IMR-90 (cell line): ENCODE measurements around the gene ANKRD34B. TPM values are rescaled to one million over a fixed set of nuclear protein-coding genes. Genes with fewer than 3 reads are reported as not detected.

Experiments
- ATAC-seq: fragments of 200-7000 bp; cut with Tn5 transposase; 2 replicates; pipeline ENCODE4 v1.9.1; 2020; ENCODE audit warnings: low read depth, mild to moderate bottlenecking, moderate library complexity
- Bru-seq: library from RNA; stranded (reverse); fragments of 400-500 nt; gene quantifications from one replicate; lab custom pipeline; 2021; lab: Mats Ljungman, UMichigan
- BruChase-seq, 2 experiments: library from RNA; stranded (reverse); fragments of 400-500 nt; gene quantifications; one replicate each; lab custom pipeline; 2021; lab: Mats Ljungman, UMichigan
- BruUV-seq: library from RNA; stranded (reverse); fragments of 400-500 nt; replicated peaks from 2 replicates; lab custom pipeline; 2021; lab: Mats Ljungman, UMichigan
- CTCF ChIA-PET: fragments of 300-600 bp; formaldehyde crosslinking; extraction: SDS; loops from one replicate; lab custom pipeline; 2021; ENCODE audit warnings: antibody characterized with exemption; lab: Yijun Ruan, JAX
- POLR2A ChIA-PET: fragments of 300-600 bp; sonication (Branson Sonifier 250); formaldehyde crosslinking; loops from one replicate; lab custom pipeline; 2022; ENCODE audit warnings: antibody characterized with exemption; ENCODE audit not compliant: unreplicated experiment; lab: Charles Lee
- DNase-seq: peaks from one replicate; pipeline ENCODE4 v3.0.0; 2013
- H2AFZ ChIP-seq: replicated peaks from 2 replicates; pipeline ENCODE3; 2013; ENCODE audit warnings: low read length, mild to moderate bottlenecking; ENCODE audit not compliant: poor library complexity
- H2AK5ac ChIP-seq: 2 replicates; pipeline ENCODE4 v1.6.1; 2013; ENCODE audit warnings: low read depth, low read length, inconsistent platforms
- H2AK9ac ChIP-seq: replicated peaks from 2 replicates; pipeline ENCODE3; 2013; ENCODE audit warnings: mild to moderate bottlenecking, low read depth, low read length, moderate library complexity; ENCODE audit not compliant: poor library complexity
- H2BK120ac ChIP-seq: 2 replicates; pipeline ENCODE4 v1.6.1; 2013; ENCODE audit warnings: low read depth, low read length, inconsistent platforms
- H2BK15ac ChIP-seq: 3 replicates; pipeline ENCODE4 v1.6.1; 2013; ENCODE audit warnings: low read depth, low read length, inconsistent platforms
- H2BK20ac ChIP-seq: 2 replicates; pipeline ENCODE4 v1.6.1; 2013; ENCODE audit warnings: low read depth, mild to moderate bottlenecking, inconsistent platforms, low read length, moderate library complexity
- H2BK5ac ChIP-seq: 2 replicates; pipeline ENCODE4 v1.6.1; 2013; ENCODE audit warnings: mild to moderate bottlenecking, low read depth, low read length, inconsistent platforms; ENCODE audit not compliant: poor library complexity, severe bottlenecking
- H3K14ac ChIP-seq: replicated peaks from 2 replicates; pipeline ENCODE4 v1.6.1; 2013; ENCODE audit warnings: low read depth, low read length, inconsistent platforms
- H3K18ac ChIP-seq: 2 replicates; pipeline ENCODE4 v1.6.1; 2013; ENCODE audit warnings: low read depth, low read length, control low read depth
- H3K23ac ChIP-seq: 2 replicates; pipeline ENCODE4 v1.6.1; 2013; ENCODE audit warnings: low read depth, low read length, inconsistent platforms
- H3K27ac ChIP-seq: 2 replicates; pipeline ENCODE4 v1.5.1; 2013; ENCODE audit warnings: mild to moderate bottlenecking, control low read depth, low read length; ENCODE audit not compliant: insufficient read depth
- H3K27me3 ChIP-seq: 2 replicates; pipeline ENCODE4 v1.6.1; 2013; ENCODE audit warnings: low read length; ENCODE audit not compliant: control insufficient read depth, insufficient read depth
- H3K36me3 ChIP-seq: 2 replicates; pipeline ENCODE4 v1.6.1; 2013; ENCODE audit warnings: low read length, mixed read lengths; ENCODE audit not compliant: control insufficient read depth, insufficient read depth
- H3K4ac ChIP-seq: 2 replicates; pipeline ENCODE4 v1.6.1; 2013; ENCODE audit warnings: low read depth, low read length, inconsistent platforms
- H3K4me1 ChIP-seq: 2 replicates; pipeline ENCODE4 v1.6.1; 2013; ENCODE audit warnings: low read length, mixed read lengths; ENCODE audit not compliant: control insufficient read depth, insufficient read depth
- H3K4me2 ChIP-seq: 2 replicates; pipeline ENCODE4 v1.6.1; 2013; ENCODE audit warnings: low read depth, mild to moderate bottlenecking, control low read depth, low read length, moderate library complexity
- H3K4me3 ChIP-seq: 2 replicates; pipeline ENCODE4 v1.5.1; 2013; ENCODE audit warnings: low read depth, mild to moderate bottlenecking, control low read depth, low read length, moderate library complexity; ENCODE audit not compliant: insufficient read depth
- H3K56ac ChIP-seq: 2 replicates; pipeline ENCODE4 v1.6.1; 2013; ENCODE audit warnings: low read length, inconsistent platforms; ENCODE audit not compliant: insufficient read depth; ENCODE audit errors: extremely low read depth
- H3K79me1 ChIP-seq, 2 experiments: 2 replicates each; pipeline ENCODE4 v1.6.1; 2013; ENCODE audit warnings: low read length in 2 of 2, inconsistent platforms in 1 of 2, low read depth in 1 of 2
- H3K9ac ChIP-seq: 2 replicates; pipeline ENCODE4 v1.6.1; 2013; ENCODE audit warnings: low read depth, low read length, control low read depth
- H3K9me1 ChIP-seq: 2 replicates; pipeline ENCODE4 v1.6.1; 2013; ENCODE audit warnings: low read length, inconsistent platforms; ENCODE audit not compliant: insufficient read depth
- H3K9me3 ChIP-seq: 2 replicates; pipeline ENCODE4 v1.6.1; 2013; ENCODE audit warnings: low read length; ENCODE audit not compliant: control insufficient read depth, insufficient read depth
- H4K20me1 ChIP-seq: 2 replicates; pipeline ENCODE4 v1.6.1; 2013; ENCODE audit warnings: low read length, inconsistent platforms; ENCODE audit not compliant: insufficient read depth
- H4K5ac ChIP-seq: 2 replicates; pipeline ENCODE4 v1.6.1; 2013; ENCODE audit warnings: mild to moderate bottlenecking, low read depth, low read length, control low read depth
- H4K8ac ChIP-seq, 2 experiments: 2 replicates each; pipeline ENCODE4 v1.6.1; 2013; ENCODE audit warnings: low read depth in 2 of 2, low read length in 2 of 2, control low read depth in 1 of 2, inconsistent platforms in 1 of 2
- H4K91ac ChIP-seq: 2 replicates; pipeline ENCODE4 v1.6.1; 2013; ENCODE audit warnings: low read depth, low read length, inconsistent platforms; ENCODE audit not compliant: insufficient read depth
- NFE2L2 ChIP-seq: fragments of 150-350 bp; IDR thresholded peaks from 2 replicates; pipeline ENCODE4 v1.6.1; 2016; ENCODE audit warnings: low read depth, mild to moderate bottlenecking, low read length
- RAD21 ChIP-seq: IDR thresholded peaks from 2 replicates; pipeline ENCODE4 v1.6.1; 2012; ENCODE audit warnings: low read length, improper control_type of control experiment
- WGBS, 2 experiments: methylation state at CpG; one replicate each; pipeline versions ENCODE4 v1.1.5 to v1.1.7; 2013; ENCODE audit warnings: missing lambda C conversion rate in 2 of 2; ENCODE audit not compliant: insufficient read length in 1 of 2; ENCODE audit errors: extremely low coverage in 2 of 2; 5-methylcytosine and 5-hydroxymethylcytosine counted together
- dilution Hi-C: fragments of 300-500 bp; cut with HindIII; formaldehyde crosslinking; loops from one replicate; pipeline ENCODE4 v1.14.3; 2018; ENCODE audit warnings: low sequenced_read_pairs; ENCODE audit not compliant: unreplicated experiment
- in situ Hi-C: fragments of 300-500 bp; cut with MboI; formaldehyde crosslinking; loops from 3 replicates; pipeline ENCODE4 v1.14.3; 2019; ENCODE audit warnings: low sequenced_read_pairs, inconsistent platforms, mixed read lengths
- intact Hi-C: fragments of 100-400 bp; cut with micrococcal nuclease; formaldehyde crosslinking; loops from 2 replicates; pipeline ENCODE4 v1.10.0; 2022
- long read RNA-seq: library from polyadenylated mRNA; unstranded; transcript quantifications from one replicate; pipeline ENCODE4 v2.0.0, GENCODE V29; 2021; ENCODE audit not compliant: unreplicated experiment
- polyA plus RNA-seq, 3 experiments: library from polyadenylated mRNA; depleted of rRNA; stranded (reverse); fragments of >200 nt; gene quantifications; 2 replicates each; pipeline ENCODE4 v1.2.3, GENCODE V29; 2012; ENCODE audit warnings: low replicate concordance in 1 of 3
- total RNA-seq: library from RNA; depleted of rRNA; stranded (reverse); fragments of >200 nt; gene quantifications from 2 replicates; pipeline ENCODE4 v1.2.3, GENCODE V29; 2012; rRNA removed

The ANKRD34B gene
- total RNA-seq (not detected in 2 replicates), polyA plus RNA-seq (2012; rRNA removed) (not detected in 2 replicates), Bru-seq, nascent RNA (not detected), BruChase-seq, experiment 1, labeled RNA remaining after a 6-hour chase (percentile 9 among the genes with signal in this experiment), BruChase-seq, experiment 2, labeled RNA remaining after a 2-hour chase (not detected)
- not detected in 2 replicates for polyA plus RNA-seq (2012; cell fraction: cytosol; rRNA removed)
- polyA plus RNA-seq (2012; cell fraction: nucleus; rRNA removed; ENCODE audit: low replicate concordance) = not detected in 2 replicates
- long read RNA-seq = 0 reads

- DNase-seq (no peak), ATAC-seq (peak; percentile 60)
- CTCF ChIA-PET = no interaction called here
- Histone ChIP-seq H2AK9ac (peak within 1 kb of the TSS; percentile 20), H3K27me3 (peaks cover 55% of the 10 kb centered on the region), H4K20me1 (no peaks in the 10 kb centered on the region), H3K18ac (no peak within 1 kb of the TSS), H3K4ac (no peak within 1 kb of the TSS), H3K4me1 (no peaks in the 10 kb centered on the region; the same call in 1 of the 2 replicates), H3K27ac (no peak within 1 kb of the TSS), H4K8ac (no peak within 1 kb of the TSS), H3K23ac (no peak within 1 kb of the TSS), H3K9ac (no peak within 1 kb of the TSS), H2AFZ (peak within 1 kb of the TSS; percentile 51), H3K56ac (no peak within 1 kb of the TSS), H3K4me2 (peak within 1 kb of the TSS; percentile 56; the same call in 1 of the 2 replicates), H2BK15ac (no peak within 1 kb of the TSS), H3K9me1 (no peaks in the 10 kb centered on the region), H2BK120ac (no peak within 1 kb of the TSS), H2AK5ac (no peak within 1 kb of the TSS), H2BK5ac (no peak within 1 kb of the TSS), H3K9me3 (peaks cover 5% of the 10 kb centered on the region), H3K36me3 (no peaks in the 10 kb centered on the region), H4K5ac (no peak within 1 kb of the TSS), H2BK20ac (no peak within 1 kb of the TSS), H3K4me3 (peak within 1 kb of the TSS; percentile 19), H4K91ac (no peak within 1 kb of the TSS), H3K79me1 (no peaks in the 10 kb centered on the region), H3K14ac (no peak within 1 kb of the TSS)
- no peak for TF ChIP-seq RAD21
- no peak for TF ChIP-seq NFE2L2
- dilution Hi-C loops (no loop called here), intact Hi-C loops (no loop called here), in situ Hi-C loops (no loop called here)
- no TSS peak for BruUV-seq
- POLR2A ChIA-PET = no interaction called here
- WGBS, 2 experiments = 2% methylated on average over 41 of the region's 73 CpGs; no CpG with 5 or more reads in 1 of the 2 experiments
Observed at GRCh38 chr5:80569961-80570786, at the start of gene ANKRD34B. TSS of gene ANKRD34B (minus strand) at chr5:80570280. CDS start at chr5:80560019, 10,261 bp downstream.
